Peyer's patch (tissue), 4 donors: ENCODE data around the gene ZBTB20.

Experiments used
- POLR2A ChIP-seq, 2 donors: fragments of 450-650 bp; IDR thresholded peaks; one replicate each; pipeline ENCODE4 v1.5.1; 2017; ENCODE audit warnings: antibody characterized with exemption in 2 of 2, mild to moderate bottlenecking in 2 of 2, moderate library complexity in 2 of 2
- TF ChIP-seq, protein P1 (sequence below), 6 experiments: fragments of 450-650 bp in 4 of 6; fragments of 200-600 bp in 2 of 6; sonication (generic) in 1 of 6; IDR thresholded peaks; one replicate each; pipeline ENCODE4 v1.5.1; 2017 to 2019; ENCODE audit warnings: antibody characterized with exemption in 6 of 6, mild to moderate bottlenecking in 3 of 6, moderate library complexity in 1 of 6

DNA sequence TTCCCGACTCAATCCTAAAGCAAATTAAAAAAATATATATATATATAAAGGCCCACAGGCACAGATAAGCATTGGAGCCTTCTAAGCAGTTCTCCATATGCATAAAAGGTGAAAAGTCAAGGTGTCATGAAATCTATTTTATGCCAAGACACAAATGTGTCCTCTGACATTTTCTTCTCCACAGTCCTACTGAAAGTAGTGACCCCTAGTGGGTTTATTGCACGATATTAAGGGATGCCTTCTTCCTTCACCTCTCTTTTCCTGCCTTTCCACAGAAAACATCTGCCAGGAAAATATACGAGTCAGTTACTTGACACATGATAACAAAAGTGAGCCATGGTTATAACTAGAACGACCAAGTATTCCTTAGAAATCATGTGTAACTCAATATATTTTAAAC, 550.1 kb downstream of the ZBTB20 start:
- TF ChIP-seq, protein P1, sequence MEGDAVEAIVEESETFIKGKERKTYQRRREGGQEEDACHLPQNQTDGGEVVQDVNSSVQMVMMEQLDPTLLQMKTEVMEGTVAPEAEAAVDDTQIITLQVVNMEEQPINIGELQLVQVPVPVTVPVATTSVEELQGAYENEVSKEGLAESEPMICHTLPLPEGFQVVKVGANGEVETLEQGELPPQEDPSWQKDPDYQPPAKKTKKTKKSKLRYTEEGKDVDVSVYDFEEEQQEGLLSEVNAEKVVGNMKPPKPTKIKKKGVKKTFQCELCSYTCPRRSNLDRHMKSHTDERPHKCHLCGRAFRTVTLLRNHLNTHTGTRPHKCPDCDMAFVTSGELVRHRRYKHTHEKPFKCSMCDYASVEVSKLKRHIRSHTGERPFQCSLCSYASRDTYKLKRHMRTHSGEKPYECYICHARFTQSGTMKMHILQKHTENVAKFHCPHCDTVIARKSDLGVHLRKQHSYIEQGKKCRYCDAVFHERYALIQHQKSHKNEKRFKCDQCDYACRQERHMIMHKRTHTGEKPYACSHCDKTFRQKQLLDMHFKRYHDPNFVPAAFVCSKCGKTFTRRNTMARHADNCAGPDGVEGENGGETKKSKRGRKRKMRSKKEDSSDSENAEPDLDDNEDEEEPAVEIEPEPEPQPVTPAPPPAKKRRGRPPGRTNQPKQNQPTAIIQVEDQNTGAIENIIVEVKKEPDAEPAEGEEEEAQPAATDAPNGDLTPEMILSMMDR (IDR thresholded peaks at IDR 0.05): no peak
- no peak for TF ChIP-seq POLR2A (IDR thresholded peaks at IDR 0.05)
